GM12878 (cell line): ENCODE data around the gene PCDHGC5. TPM values are rescaled to one million over a fixed set of nuclear protein-coding genes. Genes with fewer than 3 reads are reported as not detected.

Experiments used
- BCL3 ChIP-seq: IDR thresholded peaks from 2 replicates; pipeline ENCODE4 v1.6.1; 2011; ENCODE audit warnings: borderline replicate concordance, low read depth, mild to moderate bottlenecking, moderate library complexity, low read length; ENCODE audit not compliant: insufficient read depth, poor library complexity, severe bottlenecking
- CBFB ChIP-seq: IDR thresholded peaks from 2 replicates; pipeline ENCODE4 v1.6.1; 2016; ENCODE audit warnings: antibody characterized with exemption, low read depth
- GATAD2B ChIP-seq: fragments of 450-650 bp; conservative IDR thresholded peaks from 2 replicates; pipeline ENCODE4 v1.6.1; 2017; ENCODE audit warnings: low read depth, mild to moderate bottlenecking, moderate library complexity
- HCFC1 ChIP-seq: fragments of 150-350 bp; IDR thresholded peaks from 2 replicates; pipeline ENCODE4 v1.6.1; 2014; ENCODE audit warnings: low read length
- HDAC2 ChIP-seq: fragments of 200-600 bp; sonication (generic); IDR thresholded peaks from 2 replicates; pipeline ENCODE4 v1.6.1; 2017
- HDAC6 ChIP-seq: fragments of 200-600 bp; sonication (generic); IDR thresholded peaks from one replicate; pipeline ENCODE4 v1.8.0; 2017; ENCODE audit warnings: antibody characterized with exemption; ENCODE audit not compliant: unreplicated experiment
- HDGF ChIP-seq: fragments of 450-650 bp; IDR thresholded peaks from 2 replicates; pipeline ENCODE4 v1.6.1; 2016; ENCODE audit warnings: antibody characterized with exemption
- HSF1 ChIP-seq: fragments of 150-350 bp; IDR thresholded peaks from 2 replicates; pipeline ENCODE4 v1.6.1; 2014; ENCODE audit warnings: mild to moderate bottlenecking, low read depth, low read length
- IKZF1 ChIP-seq: fragments of 450-650 bp; conservative IDR thresholded peaks from 2 replicates; pipeline ENCODE4 v1.6.1; 2017; ENCODE audit warnings: antibody characterized with exemption, mild to moderate bottlenecking
- LARP7 ChIP-seq: fragments of 450-650 bp; IDR thresholded peaks from 2 replicates; pipeline ENCODE4 v1.6.1; 2017; ENCODE audit warnings: mild to moderate bottlenecking
- MEF2A ChIP-seq: IDR thresholded peaks from 2 replicates; pipeline ENCODE4 v1.6.1; 2011; ENCODE audit warnings: low read depth, mild to moderate bottlenecking, low read length, moderate library complexity; ENCODE audit not compliant: insufficient read depth
- MTA3 ChIP-seq: IDR thresholded peaks from 2 replicates; pipeline ENCODE4 v1.6.1; 2012; ENCODE audit warnings: low read length, inconsistent platforms, borderline replicate concordance
- POLR2AphosphoS2 ChIP-seq: IDR thresholded peaks from 2 replicates; pipeline ENCODE4 v1.6.1; 2011; ENCODE audit warnings: low read depth, mild to moderate bottlenecking, low read length, improper control_type of control experiment, moderate library complexity
- POU2F2 ChIP-seq: IDR thresholded peaks from 3 replicates; pipeline ENCODE4 v1.6.1; 2011; ENCODE audit warnings: low read depth, mild to moderate bottlenecking, low read length, borderline replicate concordance
- RAD51 ChIP-seq: fragments of 450-650 bp; IDR thresholded peaks from 2 replicates; pipeline ENCODE4 v1.6.1; 2016; ENCODE audit warnings: moderate library complexity, mild to moderate bottlenecking, inconsistent platforms
- SKIL ChIP-seq: fragments of 450-650 bp; IDR thresholded peaks from 2 replicates; pipeline ENCODE4 v1.6.1; 2017; ENCODE audit warnings: mild to moderate bottlenecking, low read depth, inconsistent platforms; ENCODE audit not compliant: poor library complexity, severe bottlenecking
- SMAD5 ChIP-seq: IDR thresholded peaks from 2 replicates; pipeline ENCODE4 v1.6.1; 2016; ENCODE audit warnings: antibody characterized with exemption, low read depth
- SMARCA5 ChIP-seq: fragments of 450-650 bp; IDR thresholded peaks from 2 replicates; pipeline ENCODE4 v1.6.1; 2017; ENCODE audit warnings: mild to moderate bottlenecking
- STAT1 ChIP-seq: fragments of 450-650 bp; conservative IDR thresholded peaks from 2 replicates; pipeline ENCODE4 v1.6.1; 2014; ENCODE audit warnings: antibody characterized with exemption, mild to moderate bottlenecking
- SUPT20H ChIP-seq: IDR thresholded peaks from 2 replicates; pipeline ENCODE4 v1.6.1; 2011; ENCODE audit warnings: low read depth, mild to moderate bottlenecking, low read length, moderate library complexity, borderline replicate concordance; ENCODE audit not compliant: control insufficient read depth
- YY1 ChIP-seq: IDR thresholded peaks from 2 replicates; pipeline ENCODE4 v1.6.1; 2011; ENCODE audit warnings: low read depth, mild to moderate bottlenecking, low read length
- ZBED1 ChIP-seq: IDR thresholded peaks from 2 replicates; pipeline ENCODE4 v1.6.1; 2016; ENCODE audit warnings: borderline replicate concordance
- ZBTB33 ChIP-seq: fragments of 450-650 bp; IDR thresholded peaks from 2 replicates; pipeline ENCODE4 v1.6.1; 2017; ENCODE audit warnings: mild to moderate bottlenecking
- ZNF207 ChIP-seq: fragments of 450-650 bp; IDR thresholded peaks from 2 replicates; pipeline ENCODE4 v1.6.1; 2014; ENCODE audit warnings: antibody characterized with exemption, mild to moderate bottlenecking, borderline replicate concordance
- ZNF274 ChIP-seq: IDR thresholded peaks from one replicate; pipeline ENCODE4 v1.8.0; 2011; ENCODE audit not compliant: insufficient read length, insufficient read depth
- polyA plus RNA-seq, 11 experiments: library from polyadenylated mRNA; depleted of rRNA in 4 of 11; unstranded in 6 of 11; stranded (reverse) in 5 of 11; fragments of >200 nt; fragmentation: Nextera tagmentation in 4 of 11; fragmentation: Illumina TruSeq in 1 of 11; extraction: Ambion mirVana in 4 of 11; extraction: Trizol in 1 of 11; gene quantifications; 1 replicate in 1 of 11; 2 replicates in 10 of 11; pipeline versions ENCODE4 v1.2.1 to v1.2.3, GENCODE V29; 2011 to 2016; ENCODE audit warnings: inconsistent platforms in 2 of 11, missing spikeins in 2 of 11, low read depth in 1 of 11
- total RNA-seq, 4 experiments: library from RNA; depleted of rRNA in 3 of 4; stranded (reverse); fragments of >200 nt in 3 of 4; fragmentation: Illumina TruSeq in 1 of 4; extraction: Trizol in 1 of 4; gene quantifications; 2 replicates each; pipeline versions ENCODE4 v1.2.1 to v1.2.3, GENCODE V29; 2013 to 2021

The PCDHGC5 gene
- total and polyA plus RNA-seq, 10 of the 15 experiments (the other 5 are each of a cell fraction or from before 2014, with no cell fraction given) = 0.05 to 0.87 (median 0.18) TPM; not detected in 2

- no peak for TF ChIP-seq ZBTB33
- TF ChIP-seq HSF1 = no peak
- peak; percentile 68; the same call in 1 of the 2 replicates for TF ChIP-seq IKZF1
- no peak for TF ChIP-seq SUPT20H
- TF ChIP-seq SKIL = no peak
- no peak for TF ChIP-seq HDAC2
- peak; percentile 93 for TF ChIP-seq BCL3
- TF ChIP-seq POLR2AphosphoS2 = 0 out of 2 replicates have a peak, but pooled peaks have one; percentile 49
- no peak for TF ChIP-seq ZNF274
- TF ChIP-seq ZNF207 = no peak
- no peak for TF ChIP-seq STAT1
- no peak for TF ChIP-seq MEF2A
- TF ChIP-seq LARP7 = 0 out of 2 replicates have a peak, but pooled peaks have one; percentile 13
- TF ChIP-seq SMARCA5 = no peak
- TF ChIP-seq HCFC1 = no peak
- TF ChIP-seq ZBED1 = 0 out of 2 replicates have a peak, but pooled peaks have one; percentile 5
- TF ChIP-seq HDAC6 = no peak
- peak; percentile 30; the same call in 1 of the 2 replicates for TF ChIP-seq YY1
- TF ChIP-seq POU2F2 = 0 out of 3 replicates have a peak, but pooled peaks have one; percentile 11
- no peak for TF ChIP-seq CBFB
- TF ChIP-seq SMAD5 = no peak
- TF ChIP-seq HDGF = no peak
- TF ChIP-seq GATAD2B = no peak
- no peak for TF ChIP-seq RAD51
- no peak for TF ChIP-seq MTA3
Observed at GRCh38 chr5:141512911-141513626, 24.2 kb downstream of the PCDHGC5 start (continued).
